Left forelimb (tissue), 1 donor: ENCODE measurements around the gene BMP7.
"Not testable (repeated sequence)": the region's sequence is repeated elsewhere in the genome, so short reads cannot be mapped to it uniquely, and the experiment has no call there.

ENCODE experiments used
- DNase-seq: peaks from one replicate; pipeline ENCODE4 v3.0.0-alpha.2; 2018; ENCODE audit warnings: low spot score

BMP7 gene

GRCh38 chr20:57167971-57168701, 98.3 kb downstream of the BMP7 start:
- peak; percentile 81 for DNase-seq

GRCh38 chr20:57167292-57167655, 99.2 kb downstream of the BMP7 start:
- no peak for DNase-seq

- DNase-seq, result no peak
Observed at GRCh38 chr20:57166568-57167291, 99.7 kb downstream of the BMP7 start.

GRCh38 chr20:57165427-57166004, 100.9 kb downstream of the BMP7 start:
- DNase-seq, result no peak

GRCh38 chr20:57164872-57165271, 101.6 kb downstream of the BMP7 start:
- DNase-seq, result no peak

- no peak for DNase-seq
Observed at GRCh38 chr20:57163041-57163440, 103.4 kb downstream of the BMP7 start.

GRCh38 chr20:57162362-57162652, 104.1 kb downstream of the BMP7 start:
- no peak for DNase-seq

GRCh38 chr20:57161478-57162361, 104.7 kb downstream of the BMP7 start:
- DNase-seq, result no peak

GRCh38 chr20:57160985-57161384, 105.5 kb downstream of the BMP7 start:
- DNase-seq, result no peak

- DNase-seq, result no peak
Observed at GRCh38 chr20:57159945-57160610, 106.4 kb downstream of the BMP7 start.

GRCh38 chr20:57159193-57159851, 107.1 kb downstream of the BMP7 start:
- DNase-seq, result no peak

GRCh38 chr20:57158474-57158873, 108.0 kb downstream of the BMP7 start:
- DNase-seq, result no peak

GRCh38 chr20:57157787-57158186, 108.7 kb downstream of the BMP7 start:
- not testable (repeated sequence) for DNase-seq

- no peak for DNase-seq
Observed at GRCh38 chr20:57157106-57157691, 109.2 kb downstream of the BMP7 start.

GRCh38 chr20:57156011-57156729, 110.3 kb downstream of the BMP7 start:
- DNase-seq, result no peak

GRCh38 chr20:57155415-57155814, 111.0 kb downstream of the BMP7 start:
- no peak for DNase-seq

GRCh38 chr20:57153238-57153905, 113.1 kb downstream of the BMP7 start:
- no peak for DNase-seq

- no peak for DNase-seq
Observed at GRCh38 chr20:57152557-57152956, 113.9 kb downstream of the BMP7 start.

- DNase-seq, result no peak
Observed at GRCh38 chr20:57150559-57150958, 115.9 kb downstream of the BMP7 start.

- no peak for DNase-seq
Observed at GRCh38 chr20:57148263-57148662, 118.2 kb downstream of the BMP7 start.
